GM19395 (cell line): ENCODE results near the gene PTPRN2.

ENCODE experiments used
- ATAC-seq: cut with Tn5 transposase; IDR thresholded peaks from one replicate; pipeline ENCODE4 v1.9.1; 2021; ENCODE audit warnings: mild to moderate bottlenecking, moderate library complexity; ENCODE audit not compliant: unreplicated experiment

Gene PTPRN2

DNA sequence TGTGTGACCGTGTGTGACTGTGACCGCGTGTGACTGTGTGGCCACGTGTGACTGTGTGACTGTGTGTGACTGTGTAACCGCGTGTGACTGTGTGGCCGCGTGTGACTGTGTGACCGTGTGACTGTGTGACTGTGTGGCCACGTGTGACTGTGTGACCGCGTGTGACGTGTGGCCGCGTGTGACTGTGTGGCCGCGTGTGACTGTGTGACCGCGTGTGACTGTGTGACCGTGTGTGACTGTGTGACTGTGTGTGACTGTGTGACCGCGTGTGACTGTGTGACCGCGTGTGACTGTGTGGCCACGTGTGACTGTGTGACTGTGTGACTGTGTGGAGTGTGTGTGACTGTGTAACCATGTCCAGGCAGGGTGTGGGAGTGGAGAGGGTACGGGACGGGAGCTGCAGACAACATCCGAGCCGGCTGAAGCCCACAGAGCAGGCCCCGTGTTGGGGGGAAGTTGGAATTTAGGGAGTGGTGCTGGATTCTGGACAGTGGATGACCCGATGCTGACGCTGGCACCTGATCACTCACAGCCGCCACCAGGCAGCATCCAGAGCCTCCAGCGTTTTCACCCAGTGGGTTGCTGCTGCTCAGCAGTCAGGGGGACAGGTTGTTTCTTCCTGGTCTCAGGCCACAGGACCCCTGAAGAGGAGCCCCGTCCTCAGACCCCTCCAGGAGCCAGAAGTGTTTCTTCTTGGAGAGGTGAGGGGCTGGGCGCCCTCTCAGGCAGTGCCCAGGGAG, 747.3 kb downstream of the PTPRN2 start:
- ATAC-seq = no peak

DNA sequence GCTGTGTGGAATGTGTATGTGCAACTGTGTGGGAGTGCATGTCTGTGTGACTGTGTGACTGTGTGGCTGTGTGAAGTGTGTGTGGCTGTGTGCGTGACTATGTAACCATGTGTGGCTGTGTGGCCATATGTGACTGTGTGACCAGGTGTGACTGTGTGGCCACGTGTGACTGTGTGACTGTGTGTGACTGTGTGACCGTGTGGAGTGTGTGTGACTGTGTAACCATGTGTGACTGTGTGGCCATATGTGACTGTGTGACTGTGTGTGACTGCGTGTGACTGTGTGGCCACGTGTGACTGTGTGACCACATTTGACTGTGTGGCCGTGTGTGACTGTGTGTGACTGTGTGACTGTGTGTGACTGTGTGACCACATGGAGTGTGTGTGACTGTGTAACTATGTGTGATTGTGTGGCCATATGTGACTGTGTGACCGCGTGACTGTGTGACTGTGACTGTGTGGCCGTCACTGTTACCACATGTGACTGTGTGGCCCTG, 747.9 kb downstream of the PTPRN2 start:
- ATAC-seq = no peak

DNA sequence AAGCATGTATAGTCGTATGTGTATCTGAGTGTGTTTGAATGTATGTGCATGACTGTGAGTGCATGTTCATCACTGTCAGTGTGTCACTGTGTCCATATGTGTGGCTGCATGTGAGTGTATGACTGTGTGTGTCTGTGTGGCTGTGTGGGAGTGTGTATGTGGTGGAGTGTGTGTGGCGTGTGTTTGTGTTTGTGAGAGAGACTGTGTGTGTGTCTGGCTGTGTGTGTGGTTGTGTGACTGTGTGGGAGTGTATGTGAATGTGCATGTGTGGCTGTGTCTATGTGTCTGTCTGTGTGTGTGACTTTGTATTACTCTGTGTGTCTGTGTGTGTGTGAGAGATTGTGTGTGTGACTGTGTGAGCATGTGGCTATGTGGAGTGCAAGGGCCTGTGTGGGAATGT, 748.4 kb downstream of the PTPRN2 start:
- no peak for ATAC-seq

DNA sequence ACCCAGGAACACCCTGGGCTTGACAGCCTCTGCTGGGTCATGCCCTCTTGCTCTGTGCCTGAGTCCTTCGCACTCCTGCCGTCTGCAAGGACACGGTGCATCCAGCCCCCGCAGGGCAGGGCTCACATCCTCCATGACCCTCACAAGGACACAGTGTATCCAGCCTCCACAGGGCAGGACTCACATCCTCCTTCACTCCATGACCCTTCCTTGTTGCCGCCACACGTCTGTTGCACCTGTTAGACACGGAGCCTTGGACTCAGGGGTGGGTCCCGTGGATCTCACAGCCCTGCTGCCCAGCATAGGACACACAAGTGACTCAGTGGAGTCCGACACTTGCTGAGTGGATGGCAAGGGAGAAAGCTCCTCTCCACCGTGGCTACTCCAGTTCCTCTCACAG, 750.1 kb downstream of the PTPRN2 start:
- ATAC-seq = no peak

DNA sequence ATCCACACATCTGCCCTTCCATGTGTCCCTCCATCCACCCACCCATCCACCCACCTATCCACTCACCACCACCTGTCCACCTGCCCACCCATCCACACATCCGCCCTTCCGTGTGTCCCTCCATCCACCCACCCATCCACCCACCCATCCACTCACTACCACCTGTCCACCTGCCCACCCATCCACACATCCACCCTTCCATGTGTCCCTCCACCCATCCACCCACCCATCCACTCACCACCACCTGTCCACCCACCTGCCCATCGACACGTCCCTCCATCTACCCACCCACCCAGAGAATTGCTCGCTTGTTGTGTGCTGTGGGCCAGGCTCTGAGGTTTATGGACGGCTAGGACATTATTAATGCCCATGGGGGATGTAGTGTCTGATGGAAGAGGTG, 750.6 kb downstream of the PTPRN2 start:
- no peak for ATAC-seq

DNA sequence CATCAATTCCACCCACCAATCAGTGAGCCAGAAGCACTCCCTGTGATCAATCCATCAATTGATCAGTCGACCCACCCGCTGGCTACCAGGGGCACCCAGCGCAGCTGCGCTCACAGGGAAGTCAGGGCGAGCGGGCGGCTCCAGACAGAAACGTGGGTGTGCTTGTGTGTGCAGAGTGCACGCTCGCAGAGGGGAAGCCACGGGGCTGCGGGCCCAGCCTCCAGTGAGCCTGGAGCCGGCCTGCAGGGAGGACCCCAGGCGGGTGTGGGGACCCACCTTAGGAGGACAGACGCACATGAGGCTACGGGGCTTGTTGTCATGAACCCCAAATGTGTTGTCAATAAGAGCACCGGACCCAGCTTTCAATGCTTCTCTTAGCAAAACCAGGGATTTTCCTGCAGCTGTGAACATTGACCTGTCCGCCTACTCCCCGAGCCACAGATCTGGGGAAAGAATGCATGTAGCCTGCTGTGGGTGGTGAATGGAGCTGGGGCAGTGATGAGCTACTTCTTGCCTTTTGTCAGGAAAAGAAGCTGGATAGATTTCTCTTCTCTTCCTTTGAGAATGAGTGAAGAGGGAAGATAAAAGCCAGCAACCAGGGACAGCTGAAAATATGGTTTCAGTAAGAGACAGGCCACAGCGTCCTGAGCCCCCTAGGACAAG, 753.0 kb downstream of the PTPRN2 start:
- no peak for ATAC-seq

DNA sequence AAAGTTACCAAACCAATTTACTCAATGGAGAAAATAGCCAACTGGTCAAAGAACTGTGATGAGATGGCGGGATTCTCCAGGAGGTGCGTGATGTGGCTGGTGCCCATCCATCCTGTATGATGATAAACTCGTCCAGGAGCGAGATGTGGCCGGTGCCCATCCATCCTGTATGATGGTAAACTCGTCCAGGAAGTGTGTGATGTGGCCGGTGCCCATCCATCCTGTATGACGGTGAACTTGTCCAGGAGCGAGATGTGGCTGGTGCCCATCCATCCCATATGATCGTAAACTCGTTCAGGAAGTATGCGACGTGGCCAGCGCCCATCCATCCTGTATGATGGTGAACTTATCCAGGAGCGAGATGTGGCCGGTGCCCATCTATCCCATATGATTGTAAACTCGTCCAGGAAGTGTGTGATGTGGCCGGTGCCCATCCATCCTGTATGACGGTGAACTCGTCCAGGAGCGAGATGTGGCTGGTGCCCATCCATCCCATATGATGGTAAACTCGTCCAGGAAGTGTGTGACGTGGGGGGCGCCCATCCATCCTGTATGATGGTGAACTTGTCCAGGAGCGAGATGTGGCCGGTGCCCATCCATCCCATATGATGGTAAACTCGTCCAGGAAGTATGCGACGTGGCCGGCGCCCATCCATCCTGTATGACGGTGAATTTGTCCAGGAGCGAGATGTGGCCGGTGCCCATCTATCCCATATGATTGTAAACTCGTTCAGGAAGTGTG, 754.6 kb downstream of the PTPRN2 start:
- no peak for ATAC-seq

DNA sequence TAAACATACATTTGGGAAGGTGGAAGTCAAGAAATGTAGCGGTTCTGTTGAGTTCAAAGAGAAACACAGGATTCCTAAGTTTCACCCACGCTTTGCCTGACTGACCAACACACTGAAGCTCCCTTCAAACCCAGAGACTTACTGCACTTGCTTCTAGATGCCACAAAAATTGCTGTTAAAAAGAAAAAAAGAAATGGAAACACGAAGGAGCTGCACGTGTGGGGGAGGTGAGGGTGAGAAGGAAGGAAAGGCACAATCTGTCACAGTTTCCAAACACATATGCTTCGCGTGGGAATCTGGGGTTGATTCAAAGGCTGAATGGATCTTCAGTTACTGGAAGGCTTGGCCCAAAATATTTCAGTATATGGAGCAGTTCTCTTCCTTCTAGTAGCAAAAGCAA, 755.2 kb downstream of the PTPRN2 start:
- ATAC-seq = no peak

DNA sequence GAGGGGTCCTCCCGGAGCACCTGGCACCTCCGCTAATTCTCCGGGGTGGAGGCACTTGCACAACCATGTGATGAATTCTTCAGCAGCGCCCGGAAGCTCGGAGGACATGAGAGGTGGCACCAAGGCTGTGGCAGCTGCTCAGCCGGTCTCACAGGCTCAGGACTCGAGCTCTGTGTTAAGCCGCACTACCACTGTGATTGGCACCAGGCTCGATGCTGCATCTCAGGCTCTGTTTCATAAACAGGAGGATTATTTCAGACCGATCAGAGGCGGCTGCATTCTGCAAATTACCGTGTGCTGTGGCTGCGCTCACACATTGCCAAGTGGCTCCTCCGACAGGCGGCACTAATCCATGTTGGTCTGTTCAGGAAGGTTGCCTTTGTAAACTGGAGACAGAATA, 755.6 kb downstream of the PTPRN2 start:
- ATAC-seq = no peak

DNA sequence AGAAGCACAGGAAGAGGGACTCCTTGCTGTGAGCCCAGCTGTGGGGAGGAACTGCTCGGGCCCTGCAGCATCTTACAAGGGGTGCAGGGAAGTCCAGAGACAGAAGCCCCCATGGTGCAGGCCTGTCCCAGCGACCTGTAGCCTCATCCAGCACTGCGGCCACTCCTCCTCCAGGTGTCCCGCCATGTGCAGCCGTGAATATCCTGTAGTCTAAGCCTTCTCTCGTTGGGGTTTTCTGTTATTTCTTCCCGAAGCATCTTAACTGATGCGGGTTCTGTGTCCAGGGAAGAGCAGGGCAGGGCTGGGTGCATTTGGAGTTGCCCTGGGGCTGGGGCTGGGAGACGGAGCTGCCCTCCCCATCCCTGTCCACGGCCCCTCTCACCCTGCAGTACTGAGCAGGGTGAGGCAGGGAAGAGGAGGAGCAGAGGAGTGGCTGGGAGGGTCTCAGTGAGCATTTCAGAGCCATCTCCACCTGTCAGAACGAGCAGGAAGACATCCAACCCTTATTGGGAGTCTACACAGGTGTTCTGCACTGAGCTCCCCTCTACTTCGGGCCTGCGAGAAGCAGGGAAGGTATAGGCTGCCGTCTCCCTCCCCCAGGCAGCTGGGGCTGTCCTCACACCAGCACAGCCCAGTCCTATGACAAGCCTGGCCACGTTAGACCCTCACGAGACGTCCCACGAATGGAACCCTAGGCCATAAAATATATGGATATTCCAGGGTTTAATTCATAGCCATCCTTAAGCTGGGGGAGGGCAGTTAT, 756.3 kb downstream of the PTPRN2 start:
- no peak for ATAC-seq

DNA sequence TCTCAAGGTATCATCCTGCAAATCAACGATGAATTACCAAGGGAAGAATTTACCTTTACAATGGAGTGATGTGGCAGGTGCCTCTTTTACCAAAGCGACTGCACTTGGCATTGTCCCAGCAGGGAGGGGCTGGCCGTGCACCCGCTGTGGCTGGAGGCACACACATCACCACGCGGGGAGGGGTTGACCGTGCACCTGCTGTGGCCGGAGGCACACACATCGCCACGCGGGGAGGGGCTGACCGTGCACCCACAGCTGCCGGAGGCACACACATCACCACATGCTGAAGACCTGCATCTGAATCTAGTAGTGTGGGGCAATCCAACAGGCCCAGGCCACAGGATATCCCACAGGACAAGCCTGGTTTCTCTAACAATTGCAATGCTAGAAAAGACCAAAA, 757.3 kb downstream of the PTPRN2 start:
- ATAC-seq = no peak

DNA sequence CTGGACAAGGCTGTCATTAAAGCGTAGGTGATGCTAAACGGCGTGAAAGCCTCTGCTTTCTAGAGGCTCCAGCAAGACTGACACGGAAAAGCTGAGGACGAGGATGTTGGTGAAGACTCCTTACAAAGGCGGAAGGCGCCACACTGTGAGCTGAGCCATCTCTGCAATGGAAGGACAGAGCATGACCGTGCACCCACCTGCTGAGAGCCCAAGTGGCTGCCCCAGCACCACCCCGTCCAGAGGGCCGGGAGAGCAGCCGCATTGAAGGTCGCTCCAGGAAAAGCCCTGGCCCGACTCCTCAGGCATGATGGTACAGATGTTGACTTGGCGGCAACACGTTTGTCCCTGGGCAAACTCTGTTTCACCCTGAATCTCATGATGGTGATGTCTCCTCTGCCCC, 758.1 kb downstream of the PTPRN2 start:
- no peak for ATAC-seq

DNA sequence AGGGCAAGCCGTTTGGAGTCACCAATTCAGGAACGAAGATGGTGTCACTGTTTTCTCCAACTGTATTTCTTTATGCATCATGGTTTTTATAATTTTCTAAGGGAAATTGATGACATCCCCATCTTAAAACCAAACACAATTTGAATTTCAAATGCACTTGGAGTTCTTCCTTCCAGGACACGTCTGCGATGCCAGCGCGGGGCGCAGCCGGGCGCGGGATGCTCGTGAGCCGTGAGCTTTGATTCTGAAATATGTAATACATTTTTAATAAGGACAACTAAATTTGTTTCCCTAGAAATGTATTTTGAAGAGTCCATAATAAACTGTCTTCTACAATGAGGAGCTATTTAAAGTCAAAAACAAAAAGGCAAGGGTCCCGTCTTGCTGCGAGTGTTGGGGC, 758.7 kb downstream of the PTPRN2 start:
- no peak for ATAC-seq

DNA sequence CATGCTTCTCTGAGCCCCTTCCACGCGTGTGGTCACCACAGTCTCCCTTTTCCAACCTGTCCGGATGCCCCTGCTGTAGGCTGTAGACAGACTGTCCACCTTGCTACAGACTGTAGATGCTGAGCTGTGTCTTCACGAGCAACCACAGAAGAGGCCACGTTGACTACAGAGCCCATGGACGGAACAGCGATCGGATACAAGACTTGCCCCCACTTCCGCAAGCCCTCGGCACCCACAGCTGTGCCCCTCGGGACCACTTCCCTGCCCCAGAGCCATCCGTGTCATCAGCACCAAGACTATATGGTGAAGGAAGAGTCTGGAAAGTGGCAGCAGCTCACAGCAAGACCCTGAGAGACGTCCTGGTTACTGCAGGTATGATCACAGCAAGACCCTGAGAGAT, 759.4 kb downstream of the PTPRN2 start:
- ATAC-seq = no peak

DNA sequence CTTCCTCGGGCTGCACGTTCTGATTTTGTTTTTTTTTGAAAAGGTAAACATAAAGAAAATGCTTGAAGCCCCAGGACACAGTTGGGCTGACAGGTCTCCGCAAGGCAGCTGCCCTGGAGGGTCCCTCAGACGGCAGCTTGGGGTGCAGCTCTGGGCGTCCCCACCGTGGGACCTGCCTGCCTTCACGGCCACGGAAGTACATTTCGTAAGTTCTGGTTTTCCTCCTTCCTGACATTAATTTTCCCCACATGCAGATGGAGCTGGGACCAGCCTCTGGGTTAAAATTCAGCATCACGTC, 759.8 kb downstream of the PTPRN2 start:
- no peak for ATAC-seq

DNA sequence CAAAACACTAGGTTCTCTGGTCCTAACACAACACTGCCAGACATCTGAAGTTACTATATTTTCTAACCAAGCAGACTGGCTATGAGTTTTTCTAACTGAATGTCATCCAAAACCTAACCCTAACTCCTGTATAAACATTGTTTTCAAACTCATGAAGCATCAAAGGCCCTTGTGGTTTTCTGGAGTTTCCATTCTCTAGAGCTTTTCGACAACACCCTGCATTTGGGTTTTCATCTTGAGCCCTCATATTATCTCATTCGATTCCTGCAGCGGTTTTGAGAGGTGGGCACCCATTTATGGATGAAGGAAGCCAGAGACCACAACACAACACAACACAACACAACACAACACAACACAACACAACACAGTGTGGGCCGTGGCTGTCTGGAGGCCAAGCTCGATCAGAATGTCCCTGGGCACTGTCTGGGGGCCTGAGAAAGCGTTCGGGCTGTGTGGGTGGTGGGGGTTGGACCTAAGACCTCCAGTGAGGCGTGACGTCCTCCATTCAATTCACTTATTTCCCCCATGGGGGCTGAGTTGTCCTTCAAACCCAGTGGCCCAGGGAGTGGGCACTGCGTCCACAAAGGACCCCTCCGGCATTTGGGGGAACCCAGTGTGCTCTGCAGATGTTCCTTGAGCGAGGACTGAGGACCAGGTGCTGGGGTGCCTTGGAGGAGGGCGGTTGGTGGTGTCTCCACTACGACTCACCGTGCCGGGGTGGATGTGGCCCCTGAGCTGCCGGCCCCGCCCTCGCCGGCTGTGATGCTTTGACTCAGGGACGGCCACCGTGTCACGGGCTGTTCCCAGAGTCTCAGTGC, 760.4 kb downstream of the PTPRN2 start:
- ATAC-seq = no peak

DNA sequence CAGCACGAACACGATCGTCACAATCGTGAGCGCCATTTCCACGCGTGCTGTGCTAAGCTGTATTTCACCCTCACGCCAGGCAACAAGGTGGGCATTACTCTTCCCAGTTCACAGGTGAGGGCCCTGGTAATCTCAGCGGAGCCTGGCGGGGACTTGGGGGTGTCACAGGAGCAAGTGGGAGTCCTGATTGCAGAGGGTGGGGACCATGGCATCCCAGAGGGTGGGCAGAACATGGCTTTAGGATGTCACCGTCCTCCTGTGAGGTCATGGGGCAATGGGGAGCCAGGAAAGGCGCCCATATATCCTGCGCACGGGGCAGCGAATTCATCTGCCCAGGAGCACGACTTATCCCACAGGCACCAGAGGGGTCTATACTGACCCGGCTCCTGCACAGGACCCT, 761.1 kb downstream of the PTPRN2 start:
- ATAC-seq = no peak

DNA sequence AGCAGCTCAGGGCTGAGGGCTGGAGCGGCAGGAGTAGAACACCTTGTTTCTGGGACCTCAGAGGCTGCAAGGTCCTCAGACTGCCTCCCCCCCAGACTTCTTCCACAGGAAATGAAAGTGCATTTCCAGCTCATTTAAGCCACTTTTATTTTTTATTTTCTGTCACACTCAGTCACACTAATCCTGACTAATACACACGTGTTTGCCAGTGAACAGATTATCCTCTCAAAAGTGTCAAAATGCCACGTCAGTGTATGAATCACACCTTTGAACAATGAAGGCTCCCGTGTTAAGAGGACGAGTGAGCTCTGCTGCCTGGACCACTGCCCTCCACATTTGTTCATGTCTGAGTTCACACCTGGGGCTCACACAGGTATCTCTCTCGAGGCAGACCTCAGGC, 762.3 kb downstream of the PTPRN2 start:
- no peak for ATAC-seq

DNA sequence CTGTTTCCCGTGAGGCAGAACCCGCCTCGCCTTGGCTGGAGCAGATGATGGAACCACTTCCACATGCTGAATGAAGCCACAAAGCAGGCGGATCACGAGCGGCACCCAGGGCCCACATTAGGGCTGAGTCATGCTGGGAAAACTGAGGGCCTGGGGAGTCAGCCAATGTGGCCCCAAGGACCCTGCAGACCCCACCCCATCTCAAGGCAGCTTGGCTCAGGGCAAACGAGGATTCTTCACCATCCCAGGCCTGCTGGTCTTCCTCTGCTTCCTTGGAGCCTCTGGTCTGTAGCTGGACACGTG, 762.9 kb downstream of the PTPRN2 start:
- ATAC-seq = no peak

DNA sequence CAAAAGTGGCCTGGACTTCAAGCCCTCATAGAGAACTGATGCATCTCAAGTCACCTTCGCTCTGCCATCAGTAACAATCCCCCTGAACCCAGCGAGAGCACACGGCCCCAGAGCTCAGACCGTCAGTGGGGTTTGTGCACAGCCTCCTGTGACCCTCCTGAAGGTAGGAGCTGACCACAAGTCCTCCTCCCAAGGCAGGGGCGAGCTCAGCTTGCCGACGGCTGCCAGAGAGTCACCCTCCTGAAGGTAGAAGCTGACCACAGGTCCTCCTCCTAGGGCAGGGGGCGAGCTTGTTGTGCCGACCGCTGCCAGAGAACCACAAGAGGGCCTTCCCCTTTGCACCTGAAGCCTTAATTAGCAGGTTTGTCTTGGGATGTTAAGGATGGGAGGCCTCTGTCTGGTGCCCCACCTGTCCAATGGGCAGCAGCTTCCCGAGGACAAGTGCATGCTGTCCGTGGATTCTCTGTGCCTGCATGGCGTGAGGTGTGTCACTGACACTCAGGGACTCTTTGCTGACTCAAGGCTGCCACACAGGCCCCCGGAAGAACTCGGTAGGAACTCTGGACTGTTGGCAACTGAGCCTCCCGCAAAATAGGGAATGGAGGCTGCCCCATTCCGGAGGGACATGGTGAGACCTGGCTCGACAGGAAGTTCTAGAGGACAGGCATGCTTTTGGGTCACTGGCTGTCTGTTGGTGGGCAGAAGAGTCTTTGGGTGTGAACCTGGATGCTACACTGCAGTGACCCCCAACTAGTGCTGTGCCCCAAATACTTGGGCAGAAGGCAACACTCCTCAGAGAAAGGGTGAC, 763.4 kb downstream of the PTPRN2 start:
- no peak for ATAC-seq
